Stimulated activated CD8-positive, alpha-beta memory T cell treated with anti-CD3 and anti-CD28 coated beads, Interleukin-7, amount 100 ng/mL, for 4 hours (primary cell): ENCODE data around the gene ST6GAL1.
"Not testable (repeated sequence)": the region's sequence is repeated elsewhere in the genome, so short reads cannot be mapped to it uniquely, and the experiment has no call there.

Source experiments
- DNase-seq, 2 donors: peaks; one replicate each; pipeline ENCODE4 v3.0.0-alpha.2; 2020; ENCODE audit warnings: low read depth in 2 of 2

The ST6GAL1 gene

DNA sequence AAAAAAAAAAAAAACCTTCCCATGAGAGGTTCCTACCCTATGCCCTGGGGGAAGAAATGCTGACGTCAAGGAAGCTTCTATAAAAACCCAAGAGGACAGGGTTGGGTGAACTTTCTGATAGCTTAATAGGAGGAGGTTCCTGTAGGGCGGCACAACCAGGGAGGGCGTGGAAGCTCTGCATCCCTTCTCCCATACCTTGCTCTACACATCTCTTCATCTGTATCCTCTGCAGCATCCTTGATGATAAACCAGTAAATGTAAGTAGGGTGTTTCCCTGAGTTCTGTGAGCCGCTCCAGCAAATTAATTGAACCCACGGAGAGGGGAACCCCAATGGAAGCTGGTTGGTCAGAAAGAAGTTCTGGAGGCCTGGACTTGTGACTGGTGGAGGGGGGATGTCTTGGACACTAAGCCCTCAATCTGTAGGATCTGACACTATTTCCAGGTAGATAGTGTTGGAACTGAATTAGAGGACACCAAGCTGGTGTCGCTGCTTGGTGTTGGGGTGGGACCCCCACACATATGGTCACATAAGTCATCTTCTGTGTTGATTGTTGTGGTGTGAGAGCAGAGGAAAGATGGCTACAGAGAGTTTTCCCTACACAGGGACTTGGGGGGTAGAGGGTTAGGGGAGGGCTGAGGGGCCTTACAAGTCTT is 91.5 kb downstream of the ST6GAL1 start:
- no peak for DNase-seq

DNA sequence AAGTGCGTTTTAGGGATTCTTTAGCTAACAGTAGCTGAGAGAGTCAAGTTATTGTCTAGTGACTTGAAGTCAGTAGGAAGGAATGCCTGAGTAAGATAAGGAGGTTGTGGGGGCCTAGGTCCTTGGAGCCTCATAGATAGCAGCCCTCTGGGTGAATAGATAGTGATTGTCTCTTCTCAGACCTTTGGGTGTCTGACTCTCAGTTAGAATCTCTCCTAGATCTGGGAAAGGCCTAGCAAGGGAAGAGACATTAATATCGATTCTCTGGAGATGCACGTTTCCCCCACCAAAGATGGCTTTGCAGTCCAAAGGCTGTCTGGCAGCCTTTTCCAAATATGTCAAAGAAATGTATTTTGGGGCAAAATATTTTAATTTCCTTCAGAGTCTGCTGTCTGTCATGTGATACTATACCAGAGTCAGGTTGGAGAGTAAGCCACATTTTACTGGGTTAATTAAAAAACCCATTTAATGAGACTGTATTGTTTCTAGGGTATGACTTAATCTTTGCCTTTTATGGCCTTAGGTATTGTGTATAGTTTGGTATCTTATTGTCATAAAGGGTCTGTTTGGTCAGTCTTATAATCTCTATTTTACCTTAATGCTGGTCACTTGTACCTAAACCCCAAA is 92.2 kb downstream of the ST6GAL1 start:
- DNase-seq, result no peak

DNA sequence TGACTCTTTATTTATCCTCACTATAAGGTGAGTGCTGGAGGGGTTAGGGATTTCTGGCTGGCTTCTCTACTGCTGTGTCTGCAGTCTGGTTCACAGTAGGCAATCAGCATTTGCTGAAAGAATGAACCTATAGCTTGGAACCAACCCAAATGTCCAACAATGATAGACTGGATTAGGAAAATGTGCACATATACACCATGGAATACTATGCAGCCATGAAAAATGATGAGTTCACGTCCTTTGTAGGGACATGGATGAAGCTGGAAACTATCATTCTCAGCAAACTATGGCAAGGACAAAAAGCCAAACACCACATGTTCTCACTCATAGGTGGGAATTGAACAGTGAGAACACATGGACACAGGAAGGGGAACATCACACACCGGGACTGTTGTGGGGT is 93.0 kb downstream of the ST6GAL1 start:
- DNase-seq, result not testable (repeated sequence)

DNA sequence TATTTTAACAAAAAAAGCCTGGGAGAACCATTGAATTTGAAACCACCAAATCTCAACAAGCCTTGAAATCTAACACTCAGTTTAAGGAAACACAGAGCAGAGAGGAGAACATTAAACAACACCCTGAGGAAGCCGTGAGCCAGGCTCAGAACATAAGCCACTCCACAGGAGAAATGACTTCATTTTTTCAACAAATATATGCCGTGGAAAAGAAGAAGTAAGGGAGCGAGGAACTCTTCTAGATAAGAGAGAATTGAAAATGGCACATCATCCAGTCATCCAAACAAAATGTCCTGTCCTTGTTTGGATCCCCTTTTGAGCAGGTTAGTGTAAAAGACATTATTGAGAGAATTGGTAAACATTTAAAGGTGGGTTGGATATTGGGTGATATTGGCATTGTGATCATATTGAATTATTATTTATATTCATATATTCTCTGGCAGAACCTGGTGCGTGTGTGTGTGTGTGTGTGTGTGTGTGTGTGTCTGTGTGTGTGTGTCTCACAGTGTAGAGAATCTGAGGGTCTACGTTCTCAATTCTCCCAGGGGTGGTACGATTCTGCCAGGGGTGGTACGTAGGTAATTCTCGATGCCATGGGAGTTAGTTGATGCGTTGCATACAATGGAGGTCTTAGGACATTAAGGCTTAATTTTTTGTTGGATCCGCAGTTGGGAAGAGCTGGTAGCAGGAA is 94.4 kb downstream of the ST6GAL1 start:
- no peak for DNase-seq

DNA sequence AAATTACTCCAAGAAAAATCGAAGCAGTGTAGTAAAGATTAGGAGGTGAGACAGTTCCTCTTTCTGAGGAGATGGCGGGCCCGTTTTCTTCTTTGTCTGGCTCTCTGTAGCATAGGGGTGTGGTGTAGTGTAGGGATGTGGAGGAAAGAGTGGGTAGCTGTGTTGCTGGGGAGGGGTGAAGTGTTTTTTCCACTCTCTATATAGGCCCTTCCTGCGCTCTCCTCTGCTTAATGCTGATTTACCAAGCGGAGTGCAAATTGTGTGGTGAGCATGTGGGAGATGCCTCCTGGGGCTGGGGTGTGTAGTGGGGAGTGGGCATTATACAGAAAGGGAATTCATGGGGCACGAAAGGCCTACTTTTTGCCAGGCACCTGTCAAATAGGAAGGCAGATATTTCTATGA is 94.9 kb downstream of the ST6GAL1 start:
- peak in 1 of 2 donors; percentile 49 for DNase-seq

DNA sequence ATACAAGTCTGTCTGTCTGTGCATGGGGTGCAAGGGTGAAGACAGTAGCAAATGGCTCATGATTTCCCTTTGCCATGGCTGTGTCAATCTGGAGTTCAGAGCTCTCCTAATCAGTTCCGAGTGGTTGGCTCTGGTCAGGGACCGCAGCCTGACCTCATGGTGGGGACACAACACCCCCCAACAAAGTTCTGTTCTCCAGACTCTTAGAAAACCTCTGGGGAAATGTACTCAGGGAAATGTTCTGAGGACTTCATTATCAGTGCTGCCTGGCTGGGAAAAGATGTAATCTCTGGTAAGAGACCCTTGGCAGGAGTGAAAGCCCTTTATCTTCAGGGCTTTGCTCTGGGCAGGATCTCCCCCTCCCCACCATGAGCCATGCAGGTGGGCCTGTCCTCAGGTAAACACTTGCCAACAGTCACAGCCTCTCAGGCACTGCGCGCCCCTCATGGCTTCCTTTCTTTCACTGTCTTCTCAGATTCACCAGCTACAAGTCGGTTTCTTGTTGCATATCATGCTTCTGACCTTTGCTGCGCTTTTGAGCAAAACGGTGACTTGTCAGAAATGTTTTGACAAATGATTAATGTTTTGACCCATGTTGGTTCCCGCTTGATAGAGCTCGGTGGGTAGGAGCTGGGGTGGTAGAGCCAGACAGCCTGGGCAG is 95.5 kb downstream of the ST6GAL1 start:
- peak in 1 of 2 donors; percentile 24 for DNase-seq

DNA sequence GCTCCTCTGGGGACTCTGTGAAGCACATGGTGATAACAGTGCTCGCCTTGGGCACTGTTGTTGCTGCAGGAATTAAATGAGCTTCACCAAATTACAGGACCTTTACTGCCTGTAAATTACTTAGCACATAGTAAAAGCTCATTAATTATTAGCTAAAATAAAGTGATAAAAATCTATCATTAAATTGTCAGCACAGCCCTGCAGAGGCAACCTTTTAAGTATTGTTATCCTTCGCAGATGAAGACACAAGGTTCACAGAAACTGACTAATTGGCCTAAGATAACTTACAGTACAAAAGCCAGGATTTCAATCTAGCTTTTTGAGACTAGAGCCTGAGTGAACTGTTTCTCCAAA is 96.0 kb downstream of the ST6GAL1 start:
- DNase-seq, result no peak

DNA sequence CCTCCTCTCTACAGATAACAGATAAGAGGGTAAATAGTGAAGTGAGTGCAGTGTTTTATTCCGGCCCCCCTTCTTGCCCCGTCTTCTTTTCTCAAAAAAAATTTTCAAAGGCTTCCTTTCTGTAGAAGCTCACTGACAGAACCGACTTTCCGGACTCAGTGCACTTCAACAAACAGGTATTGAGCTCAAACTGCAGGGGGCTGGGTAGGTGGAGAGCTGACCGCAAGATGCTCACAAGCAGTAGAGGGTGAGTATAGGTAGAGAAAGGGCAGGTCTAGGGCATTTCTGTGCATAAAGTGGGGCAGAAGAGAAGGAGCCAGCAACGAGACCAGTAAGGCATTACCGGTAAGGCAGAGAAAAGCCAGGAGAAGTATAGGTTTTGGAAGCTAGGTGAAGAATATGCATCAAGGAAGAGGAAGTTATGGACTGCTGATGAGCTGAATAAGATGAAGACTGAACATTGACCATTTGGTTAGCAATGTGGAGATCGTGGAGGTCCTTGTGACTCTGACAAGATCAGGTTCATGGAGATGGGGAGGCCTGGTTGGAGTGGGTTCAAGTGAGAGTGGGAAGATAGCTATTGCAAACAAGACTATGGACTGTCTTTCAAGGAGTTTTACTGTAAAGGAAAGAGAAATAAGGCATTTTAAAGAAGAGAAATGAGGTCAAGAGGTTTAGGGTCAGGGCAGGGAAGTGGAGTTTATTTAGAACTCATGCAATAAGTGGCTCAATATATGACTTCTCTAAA is 97.4 kb downstream of the ST6GAL1 start:
- peak; percentile 60 to 65 for DNase-seq

DNA sequence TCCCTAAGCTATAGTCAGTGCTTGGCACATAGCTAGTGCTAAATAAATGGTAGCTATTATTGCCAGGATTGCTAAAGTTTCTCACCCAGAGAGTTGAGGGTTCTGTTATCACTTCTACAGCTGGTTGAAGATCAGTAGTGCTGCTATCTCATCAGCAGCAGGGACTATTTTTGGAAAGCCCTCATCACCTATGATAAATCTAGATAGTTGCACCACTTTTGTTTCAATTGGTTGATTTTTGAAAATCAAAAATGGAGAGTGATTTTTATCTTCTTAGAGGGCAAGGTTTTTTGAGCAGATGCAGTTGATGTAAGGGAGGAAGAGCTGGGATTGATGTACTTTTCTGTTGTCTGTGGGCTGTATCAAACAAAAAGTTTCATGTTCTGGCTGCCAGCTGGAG is 101.6 kb downstream of the ST6GAL1 start:
- DNase-seq, result no peak

DNA sequence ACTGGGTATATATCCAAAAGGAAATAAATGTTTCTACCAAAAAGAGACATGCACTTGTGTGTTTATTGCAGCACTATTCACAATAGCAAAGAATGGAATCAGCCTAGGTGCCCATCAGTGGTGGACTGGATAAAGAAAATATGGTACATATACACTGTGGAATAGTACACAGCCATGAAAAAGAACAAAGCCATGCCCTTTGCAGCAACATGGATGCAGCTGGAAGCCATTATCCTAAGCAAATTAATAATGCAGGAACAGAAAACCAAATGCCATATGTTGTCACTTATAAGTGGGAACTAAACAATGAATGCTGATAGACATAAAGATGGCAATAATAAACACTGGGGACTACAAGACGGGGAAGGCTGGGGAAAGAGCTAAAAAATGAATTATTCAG is 106.1 kb downstream of the ST6GAL1 start:
- no peak for DNase-seq

DNA sequence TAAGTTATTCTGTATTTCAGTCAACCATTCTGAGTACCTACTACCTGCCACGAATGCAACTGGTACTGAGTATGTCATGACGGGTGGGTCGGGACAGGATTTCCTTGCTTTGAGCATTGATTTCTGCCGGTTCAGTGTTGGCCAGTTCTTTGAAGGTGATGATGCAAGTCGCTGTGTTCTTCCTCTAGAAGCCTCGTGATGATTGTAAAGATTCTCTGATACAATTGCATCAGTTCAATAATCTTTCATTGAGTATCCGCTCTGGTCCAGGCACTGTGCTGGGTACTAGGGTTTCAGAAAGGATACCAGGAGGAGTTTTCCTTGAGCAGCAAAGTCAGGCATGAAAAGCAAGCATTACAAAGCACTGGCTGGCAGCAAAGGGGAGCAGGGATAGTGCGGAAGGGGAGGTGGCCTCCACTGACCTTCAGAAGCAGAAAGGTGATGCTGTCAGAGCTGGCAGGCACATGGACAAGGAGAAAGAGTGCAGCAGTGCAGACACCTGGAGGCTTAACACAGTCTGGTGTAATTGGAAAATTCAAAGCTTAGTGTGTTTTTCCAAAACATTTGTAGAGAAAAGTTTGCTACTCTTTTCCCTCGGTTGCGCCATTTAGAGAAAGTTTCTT is 108.9 kb downstream of the ST6GAL1 start:
- no peak for DNase-seq

DNA sequence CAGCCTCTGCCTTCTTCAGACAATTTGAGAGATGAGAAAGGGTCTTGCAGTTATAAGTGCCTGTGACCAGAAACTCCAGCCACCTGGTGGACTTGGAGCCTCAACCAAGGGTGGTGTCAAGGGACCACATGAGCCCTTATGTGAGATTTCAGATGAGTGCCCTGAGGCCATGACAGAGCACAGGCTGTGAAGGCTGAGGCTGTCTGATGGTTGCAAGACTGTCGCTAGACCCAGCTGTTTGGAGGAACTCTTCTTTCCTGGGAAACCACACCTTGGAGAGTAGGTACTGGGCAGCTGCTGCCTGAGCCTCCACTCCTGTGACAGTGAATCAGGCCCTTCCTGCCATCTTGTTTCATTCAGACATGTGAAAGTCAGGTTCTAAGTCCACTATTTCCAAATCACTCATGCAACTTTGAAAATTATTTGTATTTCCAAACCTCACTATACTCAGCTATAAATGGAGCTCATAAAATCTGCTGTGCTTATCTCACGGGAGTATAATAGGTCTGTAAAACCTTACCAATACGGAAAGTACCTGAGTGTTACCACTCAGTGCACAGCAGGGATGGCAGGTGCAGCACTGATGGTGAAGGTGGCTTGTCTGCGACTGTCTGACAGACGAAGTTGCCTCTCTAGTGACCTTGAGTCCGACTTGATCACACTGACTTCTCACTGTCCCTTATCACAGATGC is 109.5 kb downstream of the ST6GAL1 start:
- no peak for DNase-seq

DNA sequence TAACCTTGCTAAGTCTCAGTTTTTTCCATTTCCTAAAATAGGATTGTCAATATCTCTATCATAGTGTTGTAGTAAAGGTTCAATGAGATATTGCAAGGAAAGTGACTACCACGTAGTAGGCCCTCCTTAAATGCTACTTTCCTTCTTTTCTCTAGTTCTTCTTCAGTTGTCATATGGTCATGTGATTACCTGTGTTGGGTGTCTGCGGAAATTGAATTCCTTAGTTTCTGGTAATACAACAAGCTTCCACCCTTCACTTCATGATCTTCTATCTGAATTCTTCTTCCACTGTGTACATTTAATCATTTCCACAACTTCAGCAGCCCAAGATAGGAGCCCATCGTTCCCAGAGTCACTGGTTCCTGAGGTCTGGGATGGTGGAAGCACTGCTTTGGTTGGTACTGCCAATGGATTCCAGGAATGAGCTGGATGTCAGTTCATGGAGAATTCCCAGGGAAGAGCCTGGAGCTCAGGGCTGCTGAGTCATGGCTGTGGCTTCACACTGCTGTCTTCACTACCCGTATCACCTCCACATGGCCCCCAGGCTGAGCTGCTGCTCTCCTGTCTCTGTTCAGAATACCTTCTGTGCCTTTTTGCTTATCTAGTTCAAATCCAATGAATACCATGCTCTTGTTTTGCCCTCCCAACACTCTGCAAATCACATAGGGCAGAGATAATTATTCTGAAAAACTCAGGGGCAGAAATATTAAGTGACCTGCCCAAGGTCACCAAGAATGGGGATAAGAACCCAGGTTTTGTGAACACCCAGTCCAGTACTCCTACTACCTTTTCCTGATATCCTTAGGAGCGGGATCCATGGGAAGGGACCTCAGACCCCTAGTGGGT is 110.4 kb downstream of the ST6GAL1 start:
- no peak for DNase-seq

DNA sequence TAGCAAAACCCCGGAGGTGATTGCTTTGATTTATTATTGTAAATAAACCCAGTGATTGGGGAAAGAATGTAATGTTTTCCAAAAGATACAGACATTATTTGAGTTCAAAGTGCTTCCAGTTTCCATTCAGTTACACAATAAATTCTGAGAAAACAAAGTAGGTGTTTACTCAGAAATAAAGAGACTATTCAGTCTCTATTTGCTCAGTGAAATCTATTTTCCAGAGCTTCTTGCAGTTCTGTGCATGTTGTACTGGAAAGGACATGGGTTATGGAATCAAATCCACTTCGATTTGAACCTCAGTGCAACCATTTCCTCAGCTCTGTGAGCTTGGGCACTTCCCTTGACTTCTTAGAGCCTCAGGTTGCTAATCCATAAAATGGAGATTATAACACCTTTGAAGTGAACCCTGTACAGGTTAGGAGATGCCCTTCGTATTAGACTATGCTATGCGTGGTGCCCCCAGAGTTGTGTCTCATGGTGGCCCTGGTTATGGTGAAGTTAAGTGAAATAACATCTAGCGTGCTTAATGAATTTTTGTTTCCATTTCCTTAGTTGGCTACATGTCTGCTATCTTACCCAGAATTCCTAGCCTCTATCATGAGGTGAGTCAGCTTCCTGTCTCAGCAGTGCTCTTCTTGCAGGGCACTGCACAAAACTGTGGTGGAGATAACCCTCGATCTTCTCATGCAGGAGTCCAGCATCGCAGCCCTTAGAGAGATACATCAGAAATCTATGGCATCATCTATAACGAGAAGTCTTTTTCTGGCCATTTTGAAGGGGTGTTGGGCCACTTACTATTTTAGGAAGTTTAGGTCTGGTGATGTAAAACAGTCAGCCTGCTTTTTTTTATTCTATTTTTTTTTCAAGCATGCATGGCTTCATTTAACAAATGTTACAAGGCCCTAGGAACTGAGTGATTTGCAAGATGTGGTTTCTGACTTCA is 111.3 kb downstream of the ST6GAL1 start:
- DNase-seq, result peak in 1 of 2 donors; percentile 52

DNA sequence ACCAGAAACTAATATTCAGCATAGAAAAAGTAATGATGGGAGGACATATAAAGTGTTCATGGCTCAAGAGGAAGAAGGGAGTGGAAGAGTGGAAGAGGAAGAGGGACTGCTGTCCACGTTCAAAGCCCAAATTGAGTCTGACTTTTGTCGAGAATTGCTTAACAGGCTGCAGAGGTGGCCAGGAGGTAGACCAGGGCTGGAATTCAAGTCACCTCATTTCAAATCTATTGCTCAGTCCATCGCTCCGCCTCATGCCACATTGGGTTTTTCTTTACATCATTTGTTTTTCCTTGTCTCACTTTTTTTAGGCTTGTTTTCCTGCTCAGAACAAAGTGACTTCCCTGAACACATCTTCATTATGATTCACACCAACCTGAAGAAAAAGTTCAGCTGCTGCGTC is 112.0 kb downstream of the ST6GAL1 start:
- no peak for DNase-seq

DNA sequence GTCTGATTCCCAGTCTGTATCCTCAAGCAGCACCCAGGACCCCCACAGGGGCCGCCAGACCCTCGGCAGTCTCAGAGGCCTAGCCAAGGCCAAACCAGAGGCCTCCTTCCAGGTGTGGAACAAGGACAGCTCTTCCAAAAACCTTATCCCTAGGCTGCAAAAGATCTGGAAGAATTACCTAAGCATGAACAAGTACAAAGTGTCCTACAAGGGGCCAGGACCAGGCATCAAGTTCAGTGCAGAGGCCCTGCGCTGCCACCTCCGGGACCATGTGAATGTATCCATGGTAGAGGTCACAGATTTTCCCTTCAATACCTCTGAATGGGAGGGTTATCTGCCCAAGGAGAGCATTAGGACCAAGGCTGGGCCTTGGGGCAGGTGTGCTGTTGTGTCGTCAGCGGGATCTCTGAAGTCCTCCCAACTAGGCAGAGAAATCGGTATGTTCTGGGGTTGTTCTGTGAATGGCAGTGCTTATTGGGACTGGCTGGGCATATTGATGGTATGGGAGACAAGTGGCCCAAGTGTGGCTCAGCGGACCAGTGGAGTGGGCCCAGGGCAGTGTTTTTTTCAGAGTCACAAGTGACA is 112.6 kb downstream of the ST6GAL1 start:
- DNase-seq, result no peak

DNA sequence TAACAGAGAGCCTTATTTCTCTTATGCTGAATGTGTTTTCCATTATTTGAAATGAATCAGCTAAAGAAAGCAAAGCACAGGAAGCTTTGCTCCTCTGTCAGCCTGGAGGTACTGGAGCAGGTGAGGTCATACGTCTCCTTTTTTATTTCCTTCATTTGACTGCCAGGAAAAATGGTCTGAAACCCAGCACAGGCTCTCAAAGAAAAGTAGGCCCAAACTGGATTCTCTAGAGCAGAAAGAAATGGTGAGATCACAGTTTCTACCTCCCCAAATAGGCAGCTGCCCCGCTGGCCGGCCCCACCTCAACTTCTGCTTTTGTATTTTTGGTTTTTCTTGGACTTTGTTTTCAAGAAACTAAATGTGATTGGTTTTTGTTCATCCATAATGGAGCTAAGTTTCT is 113.9 kb downstream of the ST6GAL1 start:
- no peak for DNase-seq

DNA sequence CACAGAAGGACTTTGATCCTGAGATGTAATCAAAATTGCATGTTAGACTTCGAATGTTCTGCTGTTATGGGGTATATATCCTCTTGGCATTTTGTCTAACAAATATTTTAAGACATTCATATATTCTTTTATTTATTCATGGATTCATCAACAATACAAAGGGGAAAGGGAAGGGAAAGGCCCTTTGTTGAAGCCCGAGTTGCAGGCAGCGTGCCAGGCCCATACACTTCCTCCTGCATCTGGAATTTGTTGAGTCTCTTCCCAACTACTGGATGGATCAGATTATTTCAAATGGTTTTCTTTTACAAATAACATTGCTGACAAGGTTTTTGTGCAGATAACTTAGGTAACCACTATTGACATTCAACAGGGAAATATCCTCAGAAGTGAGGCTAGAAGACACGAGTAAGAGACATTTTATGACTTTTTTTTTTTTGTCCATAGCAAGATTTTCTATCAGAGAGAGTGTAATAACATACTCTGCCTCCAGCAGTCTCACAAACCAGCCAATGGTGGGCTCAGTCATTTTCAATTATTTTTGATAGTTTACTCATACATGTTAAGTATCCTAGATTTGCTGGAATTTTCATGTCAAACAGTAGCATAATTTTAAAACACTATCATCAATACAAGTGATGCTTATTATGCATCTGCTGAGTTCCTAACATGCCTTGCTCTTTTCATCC is 114.7 kb downstream of the ST6GAL1 start:
- DNase-seq, result no peak
